ENCODE results near the gene MIP. TPM values are rescaled to one million over a fixed set of nuclear protein-coding genes. Genes with fewer than 3 reads are reported as not detected.

The MIP gene
- total and polyA plus RNA-seq, 2 of the 13 experiments (the other 11 are each of a cell fraction or from before 2014, with no cell fraction given): not detected

DNA sequence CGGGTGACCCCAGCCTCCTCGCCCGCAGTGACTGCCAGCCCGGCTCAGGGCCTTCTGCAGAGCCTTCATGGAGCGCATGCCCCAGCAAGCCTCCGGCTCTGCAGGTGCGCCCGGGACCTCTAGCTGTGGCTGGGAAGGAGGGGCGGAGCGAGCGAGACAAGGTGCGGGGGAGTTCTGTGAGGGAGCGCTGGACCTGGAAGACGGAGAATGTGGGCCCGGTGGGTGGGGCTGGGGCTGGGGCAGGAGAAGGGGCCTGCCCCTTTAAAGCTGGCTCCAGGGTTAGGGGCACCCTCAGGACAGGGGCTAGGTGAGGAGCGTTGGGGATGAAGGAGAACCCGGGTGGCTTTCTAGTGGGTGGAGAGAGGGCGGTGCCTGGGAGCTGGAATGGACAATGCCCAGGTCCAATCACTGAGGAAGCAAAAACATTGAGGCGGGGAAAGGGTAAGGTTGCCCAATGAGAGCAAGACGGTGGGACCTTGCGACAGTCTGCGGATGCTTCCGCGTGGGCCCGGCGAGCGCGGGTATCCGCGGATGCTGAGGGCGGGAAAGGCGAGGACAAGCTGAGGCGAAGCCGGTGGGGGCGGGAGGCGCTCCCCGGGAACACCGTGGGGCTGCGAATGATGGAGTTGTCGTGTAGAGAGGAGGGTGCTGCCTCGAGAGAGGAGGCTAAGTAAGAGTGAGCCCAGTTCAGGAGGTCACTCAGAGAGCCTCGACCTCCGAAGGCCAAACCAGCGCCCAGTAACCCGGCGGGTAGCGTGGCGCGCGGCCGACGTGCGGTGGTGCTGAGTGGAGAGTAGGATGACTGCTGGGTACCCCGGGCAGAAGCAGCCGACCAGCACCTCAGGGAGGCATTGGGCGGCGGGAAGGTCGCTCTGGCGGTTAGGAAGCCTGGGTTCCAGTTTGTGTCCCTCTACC lies 33.8 kb upstream of the MIP start, which contains the start of gene GLS2 (continued):
- TF ChIP-seq ZBTB4 (CRISPR knock-in tag; IDR thresholded peaks at IDR 0.05; ENCODE audit: borderline replicate concordance): peak; percentile 75; the same call in 1 of the 2 replicates
- TF ChIP-seq CREBL2 (CRISPR knock-in tag; IDR thresholded peaks at IDR 0.05; ENCODE audit: borderline replicate concordance): peak; percentile 96; the same call in 1 of the 2 replicates
- TF ChIP-seq ZNF792 (CRISPR knock-in tag; IDR thresholded peaks at IDR 0.05): peak; percentile 32; the same call in 1 of the 2 replicates
- TF ChIP-seq TGIF2 (CRISPR knock-in tag; IDR thresholded peaks at IDR 0.05): peak; percentile 79; the same call in 1 of the 2 replicates
- peak; percentile 99 for TF ChIP-seq NFKB2 (CRISPR knock-in tag; IDR thresholded peaks at IDR 0.05; ENCODE audit: borderline replicate concordance)
- TF ChIP-seq DMAP1 (CRISPR knock-in tag; IDR thresholded peaks at IDR 0.05): peak; percentile 48; the same call in 1 of the 2 replicates
- TF ChIP-seq MAFF (IDR thresholded peaks at IDR 0.05; ENCODE audit: low read depth, low read length): no peak
- peak; percentile 89; the same call in 1 of the 2 replicates for TF ChIP-seq ZNF724P (CRISPR knock-in tag; IDR thresholded peaks at IDR 0.05; ENCODE audit: borderline replicate concordance)
- no peak for TF ChIP-seq ZNF136 (CRISPR knock-in tag; IDR thresholded peaks at IDR 0.05; ENCODE audit: low read depth)
- TF ChIP-seq ZC3H4 (CRISPR knock-in tag; IDR thresholded peaks at IDR 0.05; ENCODE audit: borderline replicate concordance): no peak
- TF ChIP-seq ZNF577 (CRISPR knock-in tag; IDR thresholded peaks at IDR 0.05; ENCODE audit: borderline replicate concordance, low read depth): no peak
- no peak for TF ChIP-seq CHD4 (IDR thresholded peaks at IDR 0.05; ENCODE audit: borderline replicate concordance, low read length)
- TF ChIP-seq THAP11 (CRISPR knock-in tag; IDR thresholded peaks at IDR 0.05): 0 out of 2 replicates have a peak, but pooled peaks have one; percentile 51
- peak; percentile 92; the same call in 1 of the 2 replicates for TF ChIP-seq CREB3 (CRISPR knock-in tag; IDR thresholded peaks at IDR 0.05)
- TF ChIP-seq ZNF546 (CRISPR knock-in tag; conservative IDR thresholded peaks at IDR 0.05): 0 out of 2 replicates have a peak, but pooled peaks have one; percentile 67
- TF ChIP-seq POLR2A (IDR thresholded peaks at IDR 0.05; ENCODE audit: insufficient read depth in 1 of 2, low read depth in 2 of 2, low read length in 2 of 2): peak in 1 of 2 experiments; percentile 66; a peak in 2 of 4 replicates
- TF ChIP-seq, protein P1, sequence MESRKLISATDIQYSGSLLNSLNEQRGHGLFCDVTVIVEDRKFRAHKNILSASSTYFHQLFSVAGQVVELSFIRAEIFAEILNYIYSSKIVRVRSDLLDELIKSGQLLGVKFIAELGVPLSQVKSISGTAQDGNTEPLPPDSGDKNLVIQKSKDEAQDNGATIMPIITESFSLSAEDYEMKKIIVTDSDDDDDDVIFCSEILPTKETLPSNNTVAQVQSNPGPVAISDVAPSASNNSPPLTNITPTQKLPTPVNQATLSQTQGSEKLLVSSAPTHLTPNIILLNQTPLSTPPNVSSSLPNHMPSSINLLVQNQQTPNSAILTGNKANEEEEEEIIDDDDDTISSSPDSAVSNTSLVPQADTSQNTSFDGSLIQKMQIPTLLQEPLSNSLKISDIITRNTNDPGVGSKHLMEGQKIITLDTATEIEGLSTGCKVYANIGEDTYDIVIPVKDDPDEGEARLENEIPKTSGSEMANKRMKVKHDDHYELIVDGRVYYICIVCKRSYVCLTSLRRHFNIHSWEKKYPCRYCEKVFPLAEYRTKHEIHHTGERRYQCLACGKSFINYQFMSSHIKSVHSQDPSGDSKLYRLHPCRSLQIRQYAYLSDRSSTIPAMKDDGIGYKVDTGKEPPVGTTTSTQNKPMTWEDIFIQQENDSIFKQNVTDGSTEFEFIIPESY (CRISPR knock-in tag; IDR thresholded peaks at IDR 0.05): peak; percentile 97
- TF ChIP-seq SNAI1 (CRISPR knock-in tag; IDR thresholded peaks at IDR 0.05; ENCODE audit: borderline replicate concordance): peak; percentile 87; the same call in 1 of the 2 replicates
- peak; percentile 93; the same call in 1 of the 2 replicates for TF ChIP-seq ZFYVE20 (CRISPR knock-in tag; IDR thresholded peaks at IDR 0.05; ENCODE audit: borderline replicate concordance, low read depth)
- TF ChIP-seq ZNF501 (CRISPR knock-in tag; IDR thresholded peaks at IDR 0.05): 0 out of 2 replicates have a peak, but pooled peaks have one; percentile 12
- no peak for TF ChIP-seq PCBP2 (optimal IDR thresholded peaks at IDR 0.05; ENCODE audit: low read depth, low read length, poor library complexity, severe bottlenecking)
- 0 out of 2 replicates have a peak, but pooled peaks have one; percentile 35 for TF ChIP-seq NFE2 (CRISPR knock-in tag; IDR thresholded peaks at IDR 0.05)
- TF ChIP-seq GPN1 (CRISPR knock-in tag; IDR thresholded peaks at IDR 0.05; ENCODE audit: borderline replicate concordance): 0 out of 2 replicates have a peak, but pooled peaks have one; percentile 52

All from HepG2 (cell line).